Calu3 (cell line): ENCODE data around the gene MCM5. TPM values are rescaled to one million over a fixed set of nuclear protein-coding genes. Genes with fewer than 3 reads are reported as not detected.

Experiments
- BruUV-seq: library from RNA; stranded (reverse); fragments of 400-500 nt; replicated peaks from 2 replicates; lab custom pipeline; 2021; lab: Mats Ljungman, UMichigan
- CTCF ChIA-PET: fragments of 300-600 bp; sonication (Branson Sonifier 250); formaldehyde crosslinking; loops from one replicate; lab custom pipeline; 2022; ENCODE audit warnings: antibody characterized with exemption; lab: Charles Lee
- DNase-seq: peaks from one replicate; pipeline ENCODE4 v3.0.0; 2022
- H3K27ac Mint-ChIP-seq: one replicate; pipeline ENCODE4 v1.8.0; 2022; ENCODE audit warnings: mixed read lengths; ENCODE audit not compliant: unreplicated experiment
- H3K27me3 Mint-ChIP-seq: one replicate; pipeline ENCODE4 v1.8.0; 2022; ENCODE audit warnings: mixed read lengths; ENCODE audit not compliant: unreplicated experiment
- H3K36me3 Mint-ChIP-seq: one replicate; pipeline ENCODE4 v1.8.0; 2022; ENCODE audit warnings: mild to moderate bottlenecking, moderate library complexity, mixed read lengths; ENCODE audit not compliant: insufficient read depth, unreplicated experiment
- H3K4me1 Mint-ChIP-seq: one replicate; pipeline ENCODE4 v1.8.0; 2022; ENCODE audit warnings: mild to moderate bottlenecking, low read depth, mixed read lengths; ENCODE audit not compliant: unreplicated experiment
- H3K4me3 Mint-ChIP-seq: one replicate; pipeline ENCODE4 v1.8.0; 2022; ENCODE audit warnings: mild to moderate bottlenecking, low read depth, moderate library complexity, mixed read lengths; ENCODE audit not compliant: unreplicated experiment
- H3K9me3 Mint-ChIP-seq: one replicate; pipeline ENCODE4 v1.8.0; 2022; ENCODE audit warnings: low read depth, mixed read lengths; ENCODE audit not compliant: unreplicated experiment
- CTCF ChIP-seq: fragments of 200-600 bp; IDR thresholded peaks from one replicate; pipeline ENCODE4 v1.8.0; 2022; ENCODE audit warnings: antibody characterized with exemption; ENCODE audit not compliant: unreplicated experiment
- intact Hi-C: fragments of 100-400 bp; cut with micrococcal nuclease; formaldehyde crosslinking; loops from one replicate; pipeline ENCODE4 v1.10.0; 2022; ENCODE audit not compliant: unreplicated experiment
- total RNA-seq: library from RNA; stranded (reverse); gene quantifications from 2 replicates; pipeline ENCODE4 v1.2.3, GENCODE V29; 2022

The MCM5 gene
- total RNA-seq, 1 experiment from 2014 or later: 88.4 TPM

GRCh38 chr22:35353318-35353717 is 46.6 kb upstream of the MCM5 start:
- Mint-ChIP-seq H3K9me3 (no peaks in the 10 kb centered on the region), H3K27ac (no peak overlapping the region), H3K27me3 (no peaks in the 10 kb centered on the region), H3K36me3 (peaks cover 32% of the 10 kb centered on the region), H3K4me3 (no peak overlapping the region), H3K4me1 (peaks cover 20% of the 10 kb centered on the region)
- no TSS peak for BruUV-seq
- no peak for TF ChIP-seq CTCF
- CTCF ChIA-PET: no interaction called here
- no peak for DNase-seq
- intact Hi-C loops: loop anchor here (5.0 kb wide), 2 partner anchors 44 to 769 kb away; no protein-coding TSS in a partner anchor

GRCh38 chr22:35354068-35354467 is 45.9 kb upstream of the MCM5 start:
- no TSS peak for BruUV-seq
- peaks cover 32% of the 10 kb centered on the region for H3K36me3 Mint-ChIP-seq

GRCh38 chr22:35357883-35358621 is 41.9 kb upstream of the MCM5 start:
- intact Hi-C loops: no loop called here
- CTCF ChIA-PET: interaction anchor here (0.6 kb wide), 1 partner anchor 230 kb away, joined by 5 read pairs; no protein-coding TSS in a partner anchor
- Mint-ChIP-seq H3K9me3 (no peaks in the 10 kb centered on the region), H3K27ac (no peak overlapping the region), H3K4me1 (no peaks in the 10 kb centered on the region), H3K4me3 (no peak overlapping the region), H3K36me3 (no peaks in the 10 kb centered on the region), H3K27me3 (no peaks in the 10 kb centered on the region)
- DNase-seq: no peak
- TF ChIP-seq CTCF: no peak
- no TSS peak for BruUV-seq

More at GRCh38 chr22:35354068-35354467, 45.9 kb upstream of the MCM5 start:
- DNase-seq: no peak
- intact Hi-C loops: loop anchor here (5.0 kb wide), 2 partner anchors 43 to 768 kb away; no protein-coding TSS in a partner anchor
- no peak overlapping the region for H3K27ac Mint-ChIP-seq
- H3K4me3 Mint-ChIP-seq: no peak overlapping the region
- H3K4me1 Mint-ChIP-seq: peaks cover 20% of the 10 kb centered on the region
- H3K27me3 Mint-ChIP-seq: no peaks in the 10 kb centered on the region
- TF ChIP-seq CTCF: no peak
- CTCF ChIA-PET: interaction anchor here (0.9 kb wide), 1 partner anchor 13 kb away, joined by 3 read pairs; no protein-coding TSS in a partner anchor
- no peaks in the 10 kb centered on the region for H3K9me3 Mint-ChIP-seq

- H3K4me1 Mint-ChIP-seq: no peaks in the 10 kb centered on the region
- no peak overlapping the region for H3K4me3 Mint-ChIP-seq
- no TSS peak for BruUV-seq
- H3K27ac Mint-ChIP-seq: no peak overlapping the region
- H3K36me3 Mint-ChIP-seq: no peaks in the 10 kb centered on the region
- no peaks in the 10 kb centered on the region for H3K27me3 Mint-ChIP-seq
- intact Hi-C loops: no loop called here
- TF ChIP-seq CTCF: no peak
- no peaks in the 10 kb centered on the region for H3K9me3 Mint-ChIP-seq
- CTCF ChIA-PET: no interaction called here
- DNase-seq: no peak
Measured at GRCh38 chr22:35359380-35360065, 40.4 kb upstream of the MCM5 start.
